Neural cell (in vitro differentiated cells): ENCODE data around the gene ROBO3. TPM values are rescaled to one million over a fixed set of nuclear protein-coding genes. Genes with fewer than 3 reads are reported as not detected.

Source experiments
- H2AFZ ChIP-seq: fragments of 200-600, 300-800 bp; sonication (generic), shearing (Covaris generic); 2 replicates; pipeline ENCODE4 v1.6.0; 2014; ENCODE audit warnings: low read depth, mild to moderate bottlenecking, antibody characterized with exemption, low read length, moderate library complexity
- H3F3A ChIP-seq: fragments of 200-600 bp; shearing (Covaris generic); 2 replicates; pipeline ENCODE4 v1.6.1; 2016; ENCODE audit warnings: mild to moderate bottlenecking, moderate library complexity, mixed read lengths, antibody characterized with exemption, low read length; ENCODE audit not compliant: insufficient read depth, poor library complexity, severe bottlenecking
- H3K27ac ChIP-seq: fragments of 200-600, 300-800 bp; sonication (generic), shearing (Covaris generic); 2 replicates; pipeline ENCODE4 v1.5.1; 2014; ENCODE audit warnings: mild to moderate bottlenecking, low read length, moderate library complexity
- H3K27me3 ChIP-seq: fragments of 300-800, 200-600 bp; sonication (generic), shearing (Covaris generic); 2 replicates; pipeline ENCODE4 v1.6.0; 2014; ENCODE audit warnings: mild to moderate bottlenecking, low read depth, low read length, moderate library complexity; ENCODE audit not compliant: insufficient read depth
- H3K36me3 ChIP-seq: fragments of 300-800, 200-600 bp; sonication (generic), shearing (Covaris generic); 2 replicates; pipeline ENCODE4 v1.5.1; 2014; ENCODE audit warnings: mild to moderate bottlenecking, antibody characterized with exemption, low read length, moderate library complexity; ENCODE audit not compliant: insufficient read depth
- H3K4me2 ChIP-seq: fragments of 300-800, 200-600 bp; sonication (generic), shearing (Covaris generic); 2 replicates; pipeline ENCODE4 v1.6.0; 2014; ENCODE audit warnings: mild to moderate bottlenecking, low read length
- H3K4me3 ChIP-seq: fragments of 300-800, 200-600 bp; sonication (generic), shearing (Covaris generic); 2 replicates; pipeline ENCODE4 v1.5.1; 2014; ENCODE audit warnings: mild to moderate bottlenecking, low read length, moderate library complexity
- H3K79me2 ChIP-seq: fragments of 200-600 bp; shearing (Covaris generic); replicated peaks from 2 replicates; pipeline ENCODE4 v1.6.0; 2014; ENCODE audit warnings: mild to moderate bottlenecking, low read length, moderate library complexity; ENCODE audit not compliant: insufficient read depth
- H3K9ac ChIP-seq: fragments of 300-800, 200-600 bp; sonication (generic), shearing (Covaris generic); 2 replicates; pipeline ENCODE4 v1.6.1; 2016; ENCODE audit warnings: mild to moderate bottlenecking, low read length, mixed read lengths
- H3K9me2 ChIP-seq: fragments of 200-600 bp; shearing (Covaris generic); 2 replicates; pipeline ENCODE4 v1.6.1; 2016; ENCODE audit warnings: mild to moderate bottlenecking, low read length, mixed read lengths; ENCODE audit not compliant: insufficient read depth
- H3K9me3 ChIP-seq: fragments of 200-600, 300-800 bp; sonication (generic), shearing (Covaris generic); 2 replicates; pipeline ENCODE4 v1.6.1; 2016; ENCODE audit warnings: mild to moderate bottlenecking, mixed run types, low read length, moderate library complexity, mixed read lengths
- H4K20me1 ChIP-seq: fragments of 200-600 bp; shearing (Covaris generic); 2 replicates; pipeline ENCODE4 v1.6.1; 2016; ENCODE audit warnings: mild to moderate bottlenecking, mixed run types; ENCODE audit not compliant: insufficient read depth
- EP300 ChIP-seq: fragments of 450-650 bp; conservative IDR thresholded peaks from 2 replicates; pipeline ENCODE4 v1.6.1; 2014; ENCODE audit warnings: antibody characterized with exemption, mild to moderate bottlenecking, moderate library complexity; ENCODE audit not compliant: poor library complexity, severe bottlenecking
- EZH2 ChIP-seq: fragments of 200-600, 300-800 bp; shearing (Covaris generic), sonication (generic); IDR thresholded peaks from 2 replicates; pipeline ENCODE4 v1.6.1; 2014; ENCODE audit warnings: antibody characterized with exemption, low read length, borderline replicate concordance, mild to moderate bottlenecking; ENCODE audit not compliant: insufficient read depth, poor library complexity, severe bottlenecking
- MXI1 ChIP-seq: fragments of 450-650 bp; conservative IDR thresholded peaks from 2 replicates; pipeline ENCODE4 v1.6.1; 2014; ENCODE audit warnings: antibody characterized with exemption, mild to moderate bottlenecking; ENCODE audit not compliant: poor library complexity, severe bottlenecking
- POLR2AphosphoS5 ChIP-seq: IDR thresholded peaks from 2 replicates; pipeline ENCODE4 v1.6.1; 2012
- RAD21 ChIP-seq: fragments of 450-650 bp; conservative IDR thresholded peaks from 2 replicates; pipeline ENCODE4 v1.6.1; 2014; ENCODE audit warnings: antibody characterized with exemption, mild to moderate bottlenecking, moderate library complexity
- SMC3 ChIP-seq: fragments of 450-650 bp; conservative IDR thresholded peaks from 2 replicates; pipeline ENCODE4 v1.6.1; 2014; ENCODE audit warnings: antibody characterized with exemption, mild to moderate bottlenecking, moderate library complexity; ENCODE audit not compliant: poor library complexity
- TAF1 ChIP-seq: IDR thresholded peaks from 2 replicates; pipeline ENCODE4 v1.6.1; 2012; ENCODE audit warnings: low read depth
- polyA plus RNA-seq: library from polyadenylated mRNA; depleted of rRNA; stranded (reverse); fragments of >200 nt; gene quantifications from 2 replicates; pipeline ENCODE4 v1.2.3, GENCODE V29; 2014
- TF ChIP-seq, protein P1 (sequence below): fragments of 450-650 bp; IDR thresholded peaks from 2 replicates; pipeline ENCODE4 v1.5.1; 2014; ENCODE audit warnings: antibody characterized with exemption, mild to moderate bottlenecking, moderate library complexity; ENCODE audit not compliant: poor library complexity, severe bottlenecking
- TF ChIP-seq, protein P2 (sequence below): IDR thresholded peaks from 2 replicates; pipeline ENCODE4 v1.6.1; 2012; ENCODE audit warnings: borderline replicate concordance

Gene ROBO3
- polyA plus RNA-seq, 1 donor from 2014 or later, result 12.8 TPM

DNA sequence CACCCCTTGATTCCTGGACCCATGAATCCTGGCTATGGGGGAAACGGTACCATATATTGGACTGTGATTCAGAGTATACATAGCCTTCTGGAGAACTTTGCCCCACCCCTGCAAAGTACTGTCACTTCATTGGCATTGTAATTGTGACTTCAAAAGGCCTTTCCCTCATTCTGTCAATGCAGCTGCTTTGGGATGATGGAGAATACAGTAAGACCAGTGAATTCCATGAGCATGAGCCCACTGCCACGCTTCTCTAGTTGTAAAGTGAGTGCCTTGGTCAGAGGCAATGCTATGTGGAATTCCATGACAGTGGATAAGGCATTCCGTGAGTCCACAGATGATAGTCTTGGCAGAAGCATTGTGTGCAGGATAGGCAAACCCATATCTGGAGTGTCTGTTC lies 39.4 kb upstream of the ROBO3 start:
- Histone ChIP-seq H3K4me3 (no peak overlapping the region), H3K9me3 (no peaks in the 10 kb centered on the region), H3K9ac (no peak overlapping the region), H3K4me2 (no peak overlapping the region), H2AFZ (no peak overlapping the region), H3K9me2 (no peaks in the 10 kb centered on the region), H3K79me2 (no peaks in the 10 kb centered on the region), H4K20me1 (no peaks in the 10 kb centered on the region), H3F3A (no peaks in the 10 kb centered on the region), H3K27me3 (no peaks in the 10 kb centered on the region), H3K27ac (no peak overlapping the region), H3K36me3 (no peaks in the 10 kb centered on the region)
- TF ChIP-seq POLR2AphosphoS5, result no peak
- TF ChIP-seq RAD21, result no peak
- no peak for TF ChIP-seq SMC3
- no peak for TF ChIP-seq TAF1
- TF ChIP-seq, protein P1, sequence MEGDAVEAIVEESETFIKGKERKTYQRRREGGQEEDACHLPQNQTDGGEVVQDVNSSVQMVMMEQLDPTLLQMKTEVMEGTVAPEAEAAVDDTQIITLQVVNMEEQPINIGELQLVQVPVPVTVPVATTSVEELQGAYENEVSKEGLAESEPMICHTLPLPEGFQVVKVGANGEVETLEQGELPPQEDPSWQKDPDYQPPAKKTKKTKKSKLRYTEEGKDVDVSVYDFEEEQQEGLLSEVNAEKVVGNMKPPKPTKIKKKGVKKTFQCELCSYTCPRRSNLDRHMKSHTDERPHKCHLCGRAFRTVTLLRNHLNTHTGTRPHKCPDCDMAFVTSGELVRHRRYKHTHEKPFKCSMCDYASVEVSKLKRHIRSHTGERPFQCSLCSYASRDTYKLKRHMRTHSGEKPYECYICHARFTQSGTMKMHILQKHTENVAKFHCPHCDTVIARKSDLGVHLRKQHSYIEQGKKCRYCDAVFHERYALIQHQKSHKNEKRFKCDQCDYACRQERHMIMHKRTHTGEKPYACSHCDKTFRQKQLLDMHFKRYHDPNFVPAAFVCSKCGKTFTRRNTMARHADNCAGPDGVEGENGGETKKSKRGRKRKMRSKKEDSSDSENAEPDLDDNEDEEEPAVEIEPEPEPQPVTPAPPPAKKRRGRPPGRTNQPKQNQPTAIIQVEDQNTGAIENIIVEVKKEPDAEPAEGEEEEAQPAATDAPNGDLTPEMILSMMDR, result no peak
- TF ChIP-seq EZH2, result no peak
- TF ChIP-seq EP300, result no peak
- TF ChIP-seq, protein P2, sequence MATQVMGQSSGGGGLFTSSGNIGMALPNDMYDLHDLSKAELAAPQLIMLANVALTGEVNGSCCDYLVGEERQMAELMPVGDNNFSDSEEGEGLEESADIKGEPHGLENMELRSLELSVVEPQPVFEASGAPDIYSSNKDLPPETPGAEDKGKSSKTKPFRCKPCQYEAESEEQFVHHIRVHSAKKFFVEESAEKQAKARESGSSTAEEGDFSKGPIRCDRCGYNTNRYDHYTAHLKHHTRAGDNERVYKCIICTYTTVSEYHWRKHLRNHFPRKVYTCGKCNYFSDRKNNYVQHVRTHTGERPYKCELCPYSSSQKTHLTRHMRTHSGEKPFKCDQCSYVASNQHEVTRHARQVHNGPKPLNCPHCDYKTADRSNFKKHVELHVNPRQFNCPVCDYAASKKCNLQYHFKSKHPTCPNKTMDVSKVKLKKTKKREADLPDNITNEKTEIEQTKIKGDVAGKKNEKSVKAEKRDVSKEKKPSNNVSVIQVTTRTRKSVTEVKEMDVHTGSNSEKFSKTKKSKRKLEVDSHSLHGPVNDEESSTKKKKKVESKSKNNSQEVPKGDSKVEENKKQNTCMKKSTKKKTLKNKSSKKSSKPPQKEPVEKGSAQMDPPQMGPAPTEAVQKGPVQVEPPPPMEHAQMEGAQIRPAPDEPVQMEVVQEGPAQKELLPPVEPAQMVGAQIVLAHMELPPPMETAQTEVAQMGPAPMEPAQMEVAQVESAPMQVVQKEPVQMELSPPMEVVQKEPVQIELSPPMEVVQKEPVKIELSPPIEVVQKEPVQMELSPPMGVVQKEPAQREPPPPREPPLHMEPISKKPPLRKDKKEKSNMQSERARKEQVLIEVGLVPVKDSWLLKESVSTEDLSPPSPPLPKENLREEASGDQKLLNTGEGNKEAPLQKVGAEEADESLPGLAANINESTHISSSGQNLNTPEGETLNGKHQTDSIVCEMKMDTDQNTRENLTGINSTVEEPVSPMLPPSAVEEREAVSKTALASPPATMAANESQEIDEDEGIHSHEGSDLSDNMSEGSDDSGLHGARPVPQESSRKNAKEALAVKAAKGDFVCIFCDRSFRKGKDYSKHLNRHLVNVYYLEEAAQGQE, result no peak
- no peak for TF ChIP-seq MXI1

DNA sequence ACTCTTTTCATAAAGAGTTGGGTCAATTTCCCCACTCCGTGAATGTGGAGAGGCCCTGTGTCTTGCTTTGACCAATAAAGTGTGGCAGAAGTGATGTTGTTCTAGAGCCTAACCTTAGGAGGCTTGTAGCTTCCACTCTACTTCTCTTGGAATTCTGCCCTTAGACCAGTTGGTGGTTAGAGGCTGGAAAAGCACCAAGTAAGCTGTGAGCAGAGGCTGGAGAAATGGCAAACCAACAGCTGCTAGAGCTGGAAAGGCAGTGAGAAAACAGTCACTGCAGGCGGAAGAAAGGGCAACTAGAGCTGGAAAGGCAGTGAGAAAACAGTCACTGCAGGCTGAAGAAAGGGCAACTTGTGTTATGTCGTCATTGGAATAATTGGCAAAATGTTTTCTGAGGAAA lies 35.2 kb upstream of the ROBO3 start:
- H3K4me2 ChIP-seq, result no peak overlapping the region

More for the DNA sequence above, 35.2 kb upstream of the ROBO3 start:
- Histone ChIP-seq H3K9me2 (no peaks in the 10 kb centered on the region), H3K4me3 (no peak overlapping the region), H3K79me2 (no peaks in the 10 kb centered on the region), H3K9me3 (no peaks in the 10 kb centered on the region), H4K20me1 (no peaks in the 10 kb centered on the region), H2AFZ (no peak overlapping the region), H3K9ac (no peak overlapping the region), H3K36me3 (no peaks in the 10 kb centered on the region), H3K27me3 (no peaks in the 10 kb centered on the region), H3F3A (no peaks in the 10 kb centered on the region), H3K27ac (no peak overlapping the region)
- TF ChIP-seq, protein P1, result no peak
- TF ChIP-seq SMC3 (no peak), TAF1 (no peak), MXI1 (no peak), POLR2AphosphoS5 (no peak), RAD21 (no peak), EZH2 (no peak), EP300 (no peak)
- TF ChIP-seq, protein P2, result no peak
